HG02852 (cell line): ENCODE measurements around the gene GATAD2A.
"Not testable (repeated sequence)": the region's sequence is repeated elsewhere in the genome, so short reads cannot be mapped to it uniquely, and the experiment has no call there.

Experiments
- ATAC-seq: cut with Tn5 transposase; IDR thresholded peaks from one replicate; pipeline ENCODE4 v1.9.1; 2021; ENCODE audit warnings: mild to moderate bottlenecking, moderate library complexity; ENCODE audit not compliant: unreplicated experiment

GATAD2A gene

DNA sequence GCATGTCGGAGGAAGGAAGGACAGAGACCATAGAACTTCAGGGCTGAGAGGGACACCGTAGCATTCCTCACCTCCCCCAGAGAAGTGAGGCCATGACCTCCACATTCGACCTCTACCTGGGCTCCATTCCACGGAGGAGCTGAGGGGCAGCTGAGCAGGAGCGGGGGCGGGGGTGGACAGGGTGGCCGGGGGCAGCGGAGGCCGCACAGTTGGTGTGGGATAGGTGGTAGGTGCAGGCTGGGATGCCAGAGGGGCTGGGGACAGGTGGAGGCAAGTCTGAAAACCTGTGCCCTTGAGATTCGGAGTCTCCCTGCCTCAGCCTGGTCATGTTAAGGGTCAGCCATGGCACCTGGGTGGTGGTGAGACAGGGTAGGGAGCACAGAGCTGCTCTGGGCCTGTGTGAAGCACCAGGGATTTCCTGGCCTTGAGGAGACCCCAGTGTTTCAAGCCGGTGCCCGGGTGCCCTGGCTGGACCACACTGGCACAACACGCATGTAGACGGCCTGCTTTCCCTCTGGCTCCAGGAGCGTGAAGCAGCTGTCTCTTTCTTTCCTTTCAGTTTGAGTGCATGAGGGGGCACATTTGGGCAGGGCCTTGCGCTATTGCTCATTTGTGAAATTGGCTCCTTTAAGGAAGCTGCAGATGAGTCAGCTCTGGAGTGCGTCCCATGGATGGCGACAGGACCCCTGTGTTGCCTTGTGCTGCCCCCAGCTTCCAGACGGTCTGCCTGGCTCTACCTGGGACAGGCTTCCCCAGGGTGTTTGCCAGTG lies 58.1 kb downstream of the GATAD2A start:
- ATAC-seq = no peak

DNA sequence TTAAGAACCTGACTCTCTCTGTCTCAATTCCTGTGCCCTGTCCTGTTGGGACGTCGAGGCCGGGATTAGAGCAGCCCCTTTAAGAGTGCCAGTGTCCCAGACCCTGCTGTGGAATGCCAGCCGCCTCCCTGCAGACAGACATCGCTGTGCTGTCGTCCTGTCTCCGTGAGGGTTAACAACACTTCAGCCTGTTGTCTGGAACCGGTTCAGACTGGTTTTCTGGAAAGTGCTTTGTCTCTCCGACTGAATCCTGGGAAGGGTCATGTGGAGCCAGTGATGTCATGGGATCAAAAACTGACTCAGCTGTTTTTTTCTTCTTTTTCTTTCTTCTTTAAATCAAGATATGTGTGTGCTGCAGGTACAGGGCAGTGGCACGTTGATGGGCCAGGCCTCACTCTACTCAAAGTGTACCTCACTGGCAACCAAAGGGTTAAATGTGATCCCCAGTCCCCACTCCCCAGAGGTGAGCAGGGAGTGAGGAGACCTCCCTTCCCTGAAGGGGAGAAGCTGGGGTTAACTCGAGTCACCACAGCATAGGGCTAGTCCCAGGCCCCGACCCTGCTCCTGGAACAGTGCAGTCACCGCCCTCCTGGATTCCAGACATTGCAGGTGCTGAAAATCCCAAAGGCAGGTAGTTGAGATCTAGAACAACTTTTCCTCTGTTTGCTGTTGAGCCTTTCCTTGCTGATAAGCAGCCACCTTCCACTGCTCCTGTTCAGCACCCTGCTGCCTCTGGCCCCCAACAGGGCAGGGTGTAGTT lies 59.0 kb downstream of the GATAD2A start:
- no peak for ATAC-seq

- no peak for ATAC-seq
These were observed 60.1 kb downstream of the GATAD2A start for GRCh38 chr19:19465436-19466070.

DNA sequence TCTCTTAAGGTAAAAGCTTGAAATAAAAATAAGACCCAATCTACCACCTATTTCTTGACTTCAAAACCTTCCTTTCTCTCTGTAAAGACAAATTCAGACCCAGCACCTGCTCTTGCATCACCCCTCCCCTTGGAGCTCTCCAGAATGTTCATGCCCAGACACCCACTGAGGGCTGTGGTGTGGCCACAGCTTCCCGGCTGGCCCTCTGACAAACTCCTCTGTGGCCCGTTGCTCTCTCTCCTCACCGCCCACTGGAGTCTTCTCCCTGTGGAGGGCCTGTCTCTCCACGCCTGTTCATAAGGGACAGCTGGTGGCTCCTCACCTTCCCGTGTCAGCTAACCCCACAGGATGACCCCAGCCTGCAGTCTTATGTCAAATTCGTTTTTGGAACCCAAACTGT lies 60.7 kb downstream of the GATAD2A start:
- ATAC-seq = no peak

DNA sequence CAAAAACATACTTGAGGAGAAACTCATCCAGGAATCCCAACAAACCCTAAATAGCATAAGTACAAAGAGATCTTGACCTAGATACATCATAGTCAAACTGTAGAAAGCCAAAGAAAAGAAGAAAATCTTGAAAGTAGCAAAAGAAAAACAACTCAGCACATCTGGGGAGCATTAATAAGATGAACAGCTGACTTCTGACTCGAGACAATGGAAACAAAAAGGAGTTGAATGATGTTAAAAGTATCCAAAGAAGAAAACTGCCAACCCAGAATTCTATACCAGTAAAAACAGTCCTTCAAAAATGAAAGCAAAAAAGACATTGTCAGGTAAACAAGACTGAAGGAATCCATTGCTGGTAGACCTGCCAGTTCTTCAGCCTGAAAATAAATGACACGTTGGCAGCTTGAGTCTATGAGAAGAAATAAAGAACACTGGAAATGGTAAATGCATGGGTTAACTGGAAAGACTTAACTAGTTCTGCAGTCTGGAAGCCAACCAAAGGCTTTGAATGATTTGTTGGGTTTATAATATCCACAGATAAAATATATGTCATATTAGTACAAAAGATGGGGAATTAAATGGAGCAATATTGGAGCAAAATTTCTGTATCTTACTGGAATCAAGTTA lies 63.1 kb downstream of the GATAD2A start:
- ATAC-seq = no peak

GRCh38 chr19:19470579-19470978 lies 65.1 kb downstream of the GATAD2A start:
- ATAC-seq = no peak

GRCh38 chr19:19471682-19472081 lies 66.2 kb downstream of the GATAD2A start:
- no peak for ATAC-seq

- ATAC-seq = not testable (repeated sequence)
These were observed 66.6 kb downstream of the GATAD2A start for GRCh38 chr19:19472106-19472505.

GRCh38 chr19:19475015-19475765 lies 69.7 kb downstream of the GATAD2A start:
- no peak for ATAC-seq

GRCh38 chr19:19475849-19476828 lies 70.7 kb downstream of the GATAD2A start:
- no peak for ATAC-seq

GRCh38 chr19:19477705-19478383 lies 72.4 kb downstream of the GATAD2A start:
- ATAC-seq = no peak

- no peak for ATAC-seq
These were observed 75.2 kb downstream of the GATAD2A start for GRCh38 chr19:19480688-19481087.

DNA sequence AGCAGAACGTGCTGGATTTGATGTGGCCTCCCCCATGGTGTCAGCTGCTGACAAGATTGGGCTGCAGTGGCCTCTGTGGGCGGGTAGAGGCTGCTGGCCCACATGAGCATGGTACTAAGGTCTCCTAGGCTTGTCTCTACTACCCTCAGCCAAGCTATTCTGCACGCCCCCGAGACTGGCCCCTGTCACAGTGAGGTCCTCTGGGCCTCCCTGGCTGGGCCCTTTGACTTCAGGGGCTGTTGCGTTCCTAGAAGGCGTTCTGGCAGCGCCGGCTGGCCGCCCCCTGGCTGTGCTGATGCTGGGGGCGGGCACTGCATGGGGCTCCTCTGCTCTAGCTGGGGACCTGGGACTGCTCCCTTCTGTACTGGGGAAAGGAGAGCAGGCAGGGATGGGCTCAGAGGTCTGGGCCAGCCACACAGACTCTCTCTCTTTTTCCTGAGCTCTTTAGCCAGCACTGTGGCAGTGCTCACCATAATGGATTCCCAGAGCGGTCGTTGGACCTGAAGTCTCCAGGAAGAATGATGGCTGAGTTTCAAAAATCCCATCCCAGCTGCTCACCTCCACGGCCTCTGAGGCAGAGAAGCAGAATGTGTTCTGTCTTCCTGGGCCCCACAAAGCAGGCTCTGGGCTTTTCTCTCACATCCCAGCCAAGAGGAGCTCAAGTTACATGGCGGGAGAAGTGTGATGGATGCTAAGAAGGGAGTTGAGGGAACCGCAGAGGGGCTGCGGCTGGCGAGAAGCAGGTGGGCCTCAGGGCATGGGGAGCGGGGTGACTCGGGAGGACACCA lies 77.5 kb downstream of the GATAD2A start:
- ATAC-seq = no peak

DNA sequence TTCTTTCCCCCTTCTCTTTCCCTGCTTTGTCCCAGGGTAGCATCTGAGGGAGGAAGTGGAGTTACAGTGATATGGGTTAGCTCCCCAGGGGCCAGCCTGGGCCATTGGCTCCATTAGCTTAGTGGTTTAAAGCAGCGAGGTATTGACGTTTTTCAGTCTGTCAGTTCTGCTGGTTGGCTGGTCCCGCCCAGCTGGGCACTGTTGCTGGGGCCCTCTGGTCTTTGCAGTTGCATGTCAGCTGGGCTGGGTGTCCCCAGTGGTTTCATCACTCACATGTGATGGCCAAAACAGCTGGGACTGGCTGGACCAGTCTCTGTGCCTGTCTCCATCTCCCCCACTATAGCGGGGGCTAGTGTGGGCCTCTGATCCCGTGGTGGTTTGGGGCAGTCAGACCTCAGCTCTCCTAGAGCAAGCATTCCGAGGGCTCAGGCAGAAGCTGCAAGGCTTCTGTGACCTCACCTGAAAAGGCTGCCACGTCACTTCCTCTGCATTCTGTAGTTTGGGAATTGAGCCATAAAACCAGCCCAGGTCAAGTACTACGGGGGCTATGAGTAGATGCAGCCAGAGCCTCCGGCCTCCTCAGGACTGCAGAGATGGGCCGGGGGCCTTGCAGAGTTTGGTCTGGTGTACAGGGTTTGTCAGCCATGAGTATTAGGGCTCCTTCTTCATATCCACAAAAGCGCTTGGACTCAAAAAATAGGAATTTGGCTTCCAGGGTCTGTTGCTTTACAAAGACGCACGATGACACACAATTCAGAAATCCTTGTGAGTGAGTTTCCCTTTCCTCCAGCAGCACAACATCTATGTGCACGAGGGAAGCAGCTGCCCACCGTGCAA lies 79.9 kb downstream of the GATAD2A start:
- no peak for ATAC-seq

DNA sequence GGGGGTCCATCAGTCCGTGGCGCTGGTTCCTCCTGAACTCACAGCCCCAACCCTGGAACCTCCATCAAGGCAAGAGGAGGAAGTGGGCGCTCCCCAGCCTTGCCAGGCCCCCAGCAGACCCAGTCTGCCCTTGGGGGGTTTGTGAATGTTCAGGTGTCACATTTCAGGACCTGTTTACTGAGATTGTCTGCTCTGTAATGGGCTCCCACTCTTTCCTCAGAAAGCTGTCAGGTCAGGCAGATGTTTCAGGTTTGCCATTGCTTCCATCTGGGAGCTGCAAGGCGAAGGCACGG lies 80.5 kb downstream of the GATAD2A start:
- ATAC-seq = no peak

- no peak for ATAC-seq
These were observed 81.0 kb downstream of the GATAD2A start for GRCh38 chr19:19486343-19487076.
